Hematopoietic multipotent progenitor cell (in vitro differentiated cells): ENCODE measurements around the gene BBS12. TPM values are rescaled to one million over a fixed set of nuclear protein-coding genes. Genes with fewer than 3 reads are reported as not detected.
"Not testable (repeated sequence)": the region's sequence is repeated elsewhere in the genome, so short reads cannot be mapped to it uniquely, and the experiment has no call there.

ENCODE experiments used
- DNase-seq, 3 donors: peaks; one replicate each; pipeline ENCODE4 v3.0.0-alpha.2; 2011 to 2015; ENCODE audit warnings: low read depth in 2 of 3, low spot score in 2 of 3
- total RNA-seq: library from RNA; depleted of rRNA; stranded (reverse); fragments of >200 nt; gene quantifications from one replicate; pipeline ENCODE4 v1.2.3, GENCODE V29; 2012

The BBS12 gene
- total RNA-seq, 1 donor = 1.6 TPM

DNA sequence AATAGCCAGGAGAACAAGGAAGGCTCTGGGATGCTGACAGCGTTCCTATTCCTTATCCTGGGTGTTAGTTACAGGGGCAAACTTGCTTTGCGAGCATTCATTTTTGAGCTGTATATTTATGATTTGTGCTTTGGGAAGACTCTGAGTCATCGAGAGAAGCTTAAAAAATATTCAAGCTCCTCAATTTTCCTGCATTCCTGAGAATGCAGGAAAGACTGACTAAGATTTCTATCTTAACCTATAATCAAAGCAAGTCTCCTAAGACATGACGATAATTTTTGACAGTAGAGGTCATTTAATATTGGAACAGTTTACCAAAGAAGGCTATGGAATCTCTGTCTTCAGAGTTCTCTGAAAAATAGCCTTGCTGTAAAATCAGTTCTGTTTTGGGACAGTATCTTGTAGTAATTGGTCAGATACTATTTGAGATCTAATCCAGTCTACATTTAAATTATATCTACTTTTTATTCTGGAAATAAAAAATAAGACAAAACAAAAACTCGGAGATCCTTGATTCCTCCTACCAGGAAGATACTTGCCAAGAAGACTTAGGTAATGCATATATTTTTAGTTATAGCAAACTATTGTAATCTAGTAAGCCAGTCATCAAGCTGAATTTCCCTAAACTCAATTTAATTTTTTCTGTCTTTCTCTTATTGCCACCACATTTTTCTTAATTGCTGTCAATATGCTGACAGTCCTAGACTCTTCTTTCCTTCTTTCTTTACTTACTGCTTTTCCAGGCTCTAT is 31.7 kb downstream of the BBS12 start:
- no peak for DNase-seq

DNA sequence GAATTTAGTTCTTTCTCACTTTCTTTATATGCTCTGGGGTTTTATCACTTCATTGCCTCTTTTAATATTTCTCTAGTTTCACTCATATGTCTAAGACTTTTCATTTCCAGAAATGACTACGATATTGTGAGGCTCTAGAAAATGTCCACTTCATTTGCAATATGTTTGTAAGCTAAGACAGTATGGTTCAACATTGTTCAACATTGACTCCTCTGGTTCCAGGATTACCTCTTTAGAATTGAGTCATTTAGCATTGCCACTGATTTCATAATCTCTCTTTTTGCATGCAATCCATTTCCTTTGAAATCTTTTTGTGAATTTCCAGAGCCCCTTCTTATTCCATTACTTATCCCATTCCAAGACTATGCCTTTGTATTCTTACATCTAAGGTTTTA is 32.3 kb downstream of the BBS12 start:
- no peak for DNase-seq

DNA sequence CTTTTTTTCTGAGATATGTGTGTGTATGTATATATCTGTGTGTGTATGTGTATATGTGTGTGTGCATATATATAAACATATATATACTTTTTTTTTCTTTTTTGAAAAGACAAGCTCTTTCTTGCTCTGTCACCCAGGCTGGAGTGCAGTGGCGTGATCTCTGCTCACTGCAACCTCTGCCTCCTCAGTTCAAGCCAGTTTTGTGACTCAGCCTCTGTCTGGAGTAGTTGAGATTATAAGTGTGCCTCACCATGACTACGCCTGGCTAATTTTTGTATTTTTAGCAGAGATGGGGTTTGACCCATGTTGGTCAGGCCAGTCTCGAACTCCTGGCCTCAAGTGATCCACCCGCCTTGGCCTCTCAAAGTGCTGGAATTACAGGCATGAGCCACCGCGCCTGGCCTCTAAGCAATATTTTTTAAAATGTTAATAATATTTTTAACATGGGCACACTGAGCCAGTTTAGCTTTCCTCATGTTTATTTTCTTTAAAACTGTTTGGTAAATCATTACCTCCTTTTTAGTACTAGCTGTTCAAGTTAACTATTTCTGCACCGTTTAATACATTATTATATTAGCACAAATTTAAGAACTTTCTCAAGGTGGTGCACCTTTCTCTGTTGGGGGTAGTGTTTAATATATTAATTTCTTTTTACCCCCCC is 33.3 kb downstream of the BBS12 start:
- DNase-seq = no peak

DNA sequence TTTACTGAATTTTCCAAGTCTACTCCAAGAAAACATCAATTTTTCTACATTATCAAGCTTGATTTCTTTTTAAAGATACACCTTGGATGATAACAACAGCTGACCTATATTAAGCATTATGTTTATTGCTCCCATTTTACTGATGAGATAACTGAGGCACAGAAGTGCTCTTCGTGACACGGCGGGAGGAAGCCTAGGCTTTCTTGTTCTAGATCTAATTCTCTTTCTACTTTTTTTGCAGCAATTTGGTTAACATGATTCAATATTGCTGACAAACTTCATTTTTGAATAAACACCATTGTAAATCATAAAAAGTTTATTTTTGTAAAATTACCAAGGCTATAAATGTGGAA is 33.8 kb downstream of the BBS12 start:
- no peak for DNase-seq

DNA sequence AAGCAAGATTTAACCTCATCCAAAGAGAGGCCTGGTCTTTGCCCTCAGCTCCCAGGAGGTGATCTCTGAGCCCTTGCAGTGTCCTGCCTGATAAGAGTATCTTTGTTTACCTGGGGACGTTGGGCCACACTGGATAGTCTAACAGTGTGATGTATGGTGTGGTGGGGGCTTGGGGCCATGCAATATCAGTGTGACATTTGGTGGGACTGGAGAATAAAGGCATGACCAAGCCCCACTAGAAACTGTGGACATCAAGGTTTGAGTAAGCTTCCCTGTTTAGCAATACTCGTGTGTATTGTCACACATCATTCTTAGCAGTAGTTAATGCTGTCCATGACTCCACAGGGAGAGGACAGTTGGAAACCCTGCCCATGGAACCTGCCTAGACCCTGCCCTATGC is 34.4 kb downstream of the BBS12 start:
- no peak for DNase-seq

DNA sequence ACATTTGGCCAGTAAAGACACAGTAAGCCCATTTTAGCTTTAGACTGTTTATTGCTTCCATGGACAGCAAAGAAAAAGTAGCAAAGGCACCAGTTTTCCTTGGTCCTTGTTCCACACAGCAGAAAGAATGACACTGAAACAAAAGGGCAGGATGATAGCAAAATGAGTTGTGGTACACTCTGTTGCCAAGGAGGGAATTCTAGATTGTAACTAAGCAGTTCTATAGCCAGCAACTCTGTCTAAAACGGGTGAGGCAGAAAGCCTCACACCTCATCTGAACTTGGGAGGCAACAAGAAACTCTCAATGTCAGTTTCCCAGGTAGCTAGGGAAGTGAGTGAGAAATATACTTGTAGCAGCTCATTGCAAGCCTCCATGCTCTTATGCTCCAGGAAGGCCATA is 39.2 kb downstream of the BBS12 start:
- no peak for DNase-seq

DNA sequence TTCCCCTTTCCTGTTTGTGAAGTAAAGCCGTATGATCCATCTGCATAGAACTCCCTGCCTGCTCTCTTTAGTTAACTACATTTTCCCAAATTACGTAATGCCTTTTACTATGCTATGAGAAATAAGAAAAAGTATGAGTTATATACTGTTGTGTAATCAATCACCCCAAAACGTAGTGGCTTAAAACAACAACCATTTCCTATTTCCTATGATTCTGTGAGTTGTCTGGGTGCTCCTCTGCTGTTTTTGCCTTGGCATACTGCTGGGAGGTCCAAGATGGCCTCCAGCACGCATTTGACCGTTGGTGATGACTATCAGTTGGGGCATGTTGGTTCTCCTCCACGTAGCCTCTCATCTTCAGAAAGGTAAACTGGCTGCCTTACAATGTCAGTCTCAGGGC is 39.8 kb downstream of the BBS12 start:
- DNase-seq = no peak

DNA sequence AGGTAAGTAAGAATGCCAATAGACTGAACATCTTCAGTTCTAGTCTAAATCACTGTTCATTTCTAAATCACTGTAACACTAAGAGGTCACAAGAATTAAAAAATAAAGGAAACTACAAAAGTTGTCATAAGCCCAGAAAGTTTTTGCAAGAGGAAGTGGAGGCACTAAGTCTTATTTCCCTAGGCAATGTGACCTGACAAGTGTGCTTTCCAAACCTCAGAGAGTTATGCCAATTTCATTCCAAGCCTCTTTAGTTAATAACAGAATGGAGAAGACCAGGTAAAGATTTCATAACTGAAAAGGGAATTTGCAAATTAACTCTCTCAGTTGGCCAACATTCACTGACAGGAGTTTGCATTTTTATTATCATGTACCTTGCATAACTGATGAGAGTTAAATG is 40.5 kb downstream of the BBS12 start:
- no peak for DNase-seq

DNA sequence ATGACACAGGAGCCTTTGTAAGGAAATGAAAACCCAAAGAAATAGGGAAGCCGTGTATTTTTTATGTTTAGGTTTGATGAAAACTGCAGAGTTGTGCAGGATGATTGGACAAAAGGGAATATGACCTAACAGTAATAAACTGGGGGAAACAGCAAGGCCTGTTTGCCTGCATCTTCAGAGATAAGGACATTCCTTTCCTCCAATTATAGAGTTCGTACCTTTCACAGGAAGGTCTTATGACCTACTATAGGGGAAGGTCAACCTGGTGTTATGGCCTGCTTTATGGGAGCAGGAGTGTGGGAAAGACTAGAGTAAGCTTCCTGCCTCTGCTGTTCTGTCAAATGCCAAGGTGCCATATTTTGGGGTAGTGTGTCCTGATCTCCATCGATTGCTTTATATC is 42.5 kb downstream of the BBS12 start:
- no peak for DNase-seq

DNA sequence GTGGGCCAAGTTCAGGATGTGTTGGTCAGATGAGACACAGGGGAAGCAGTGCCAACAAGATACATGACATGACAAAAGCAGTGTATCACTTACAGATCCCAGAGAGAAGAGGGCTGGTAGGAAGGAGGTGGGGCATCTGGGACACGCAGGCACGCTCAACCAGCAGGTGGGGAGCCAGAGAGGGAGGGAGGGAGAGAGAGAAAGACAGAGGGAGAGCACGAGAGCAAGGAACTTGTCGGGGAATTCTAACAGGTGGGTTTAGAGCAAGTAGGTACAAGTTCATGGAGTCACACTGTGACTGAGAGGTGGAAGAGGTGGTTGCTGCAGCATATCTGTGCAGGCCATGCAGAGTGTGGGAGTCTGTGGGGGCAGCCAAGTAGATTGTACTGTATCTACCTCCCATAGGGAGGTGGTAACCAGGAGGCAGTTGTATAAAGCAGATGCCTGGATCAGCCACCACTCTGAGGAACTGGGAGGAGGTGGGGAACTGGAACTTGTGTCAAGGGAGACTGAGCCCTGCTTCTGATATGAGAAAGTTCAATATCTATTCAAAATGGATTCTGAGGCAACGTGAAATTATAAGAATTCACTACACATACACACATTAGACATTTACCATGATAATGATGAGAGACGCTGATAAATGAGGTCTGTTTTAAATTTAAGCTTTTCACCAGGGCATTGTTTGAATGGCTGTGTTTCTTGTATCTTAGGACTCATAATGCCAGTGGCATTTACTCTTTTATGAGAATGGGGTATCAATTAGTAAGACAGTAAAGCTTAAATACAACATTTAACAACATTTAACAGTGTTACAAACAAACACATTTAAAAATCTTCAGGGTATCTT is 43.7 kb downstream of the BBS12 start:
- DNase-seq = no peak

DNA sequence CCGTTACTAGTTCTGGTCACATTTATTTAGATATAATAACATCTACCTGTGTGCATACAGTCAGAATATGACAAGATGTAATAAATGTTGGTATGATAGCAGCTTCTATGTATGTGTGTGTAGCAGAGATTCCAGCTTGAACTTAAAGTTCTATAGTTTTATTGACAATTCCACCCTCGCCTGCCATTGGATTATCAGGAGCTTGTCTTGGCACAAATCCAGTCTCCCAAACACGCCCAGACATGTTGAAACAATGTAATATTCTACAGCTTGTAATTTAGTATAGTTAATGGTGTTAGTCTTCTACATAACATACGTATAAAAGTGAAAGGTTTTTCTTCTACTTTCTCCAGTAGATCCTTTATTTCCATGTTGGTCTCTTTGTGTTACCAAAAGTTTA is 44.4 kb downstream of the BBS12 start:
- DNase-seq = no peak

DNA sequence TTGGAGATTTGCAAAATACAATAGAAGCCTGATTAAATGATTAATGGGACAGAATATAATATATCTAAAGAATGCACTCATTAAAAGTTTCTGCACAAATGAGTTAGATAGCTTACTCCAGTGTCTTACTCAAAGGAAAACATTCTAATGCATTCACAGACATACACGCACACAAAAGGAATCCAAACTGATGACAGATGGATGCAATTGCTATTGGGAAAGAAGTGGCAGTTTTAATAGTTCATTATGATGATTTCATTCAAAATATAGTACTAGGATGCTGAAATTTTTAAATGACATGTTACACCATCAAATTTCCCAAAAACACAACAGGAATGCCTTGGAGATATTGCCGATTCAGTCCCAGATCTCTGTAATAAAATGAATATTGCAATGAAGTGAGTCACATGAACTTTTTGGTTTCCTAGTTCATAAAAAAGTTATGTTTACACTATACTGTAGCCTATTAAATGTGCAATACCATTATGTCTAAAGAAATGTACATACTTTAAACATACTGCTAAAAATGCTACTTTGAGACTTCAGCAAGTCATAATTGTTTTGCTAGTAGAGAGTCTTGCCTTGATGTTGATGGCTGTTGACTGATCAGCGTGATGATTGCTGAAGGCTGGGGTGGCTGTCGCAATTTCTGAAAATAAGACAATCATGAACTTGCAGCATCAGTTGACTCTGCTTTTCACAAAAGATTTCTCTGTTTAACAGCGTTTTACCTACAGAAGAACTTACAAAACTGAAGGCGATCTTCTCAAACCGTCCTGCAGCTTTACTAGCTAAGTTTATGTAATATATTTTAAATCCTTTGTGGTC is 45.6 kb downstream of the BBS12 start:
- no peak for DNase-seq

DNA sequence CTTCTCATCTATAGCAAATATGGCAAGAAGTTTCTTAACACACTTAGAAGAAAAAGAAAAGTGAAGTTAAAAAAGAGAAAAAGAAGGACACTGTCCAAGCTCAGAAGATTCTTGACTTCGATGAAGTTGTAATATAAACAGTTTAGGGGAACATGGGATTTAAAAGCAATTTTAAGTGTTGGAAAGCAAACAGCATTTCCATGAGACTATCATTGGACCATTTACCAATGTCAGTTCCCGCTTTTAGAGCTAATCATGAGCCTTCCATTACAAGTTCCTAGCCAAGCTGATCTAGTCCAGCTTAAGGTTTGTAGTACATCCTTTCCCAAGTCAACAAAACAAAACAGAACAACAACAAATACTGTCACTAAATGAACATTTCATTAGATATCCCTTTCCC is 49.0 kb downstream of the BBS12 start:
- no peak for DNase-seq

DNA sequence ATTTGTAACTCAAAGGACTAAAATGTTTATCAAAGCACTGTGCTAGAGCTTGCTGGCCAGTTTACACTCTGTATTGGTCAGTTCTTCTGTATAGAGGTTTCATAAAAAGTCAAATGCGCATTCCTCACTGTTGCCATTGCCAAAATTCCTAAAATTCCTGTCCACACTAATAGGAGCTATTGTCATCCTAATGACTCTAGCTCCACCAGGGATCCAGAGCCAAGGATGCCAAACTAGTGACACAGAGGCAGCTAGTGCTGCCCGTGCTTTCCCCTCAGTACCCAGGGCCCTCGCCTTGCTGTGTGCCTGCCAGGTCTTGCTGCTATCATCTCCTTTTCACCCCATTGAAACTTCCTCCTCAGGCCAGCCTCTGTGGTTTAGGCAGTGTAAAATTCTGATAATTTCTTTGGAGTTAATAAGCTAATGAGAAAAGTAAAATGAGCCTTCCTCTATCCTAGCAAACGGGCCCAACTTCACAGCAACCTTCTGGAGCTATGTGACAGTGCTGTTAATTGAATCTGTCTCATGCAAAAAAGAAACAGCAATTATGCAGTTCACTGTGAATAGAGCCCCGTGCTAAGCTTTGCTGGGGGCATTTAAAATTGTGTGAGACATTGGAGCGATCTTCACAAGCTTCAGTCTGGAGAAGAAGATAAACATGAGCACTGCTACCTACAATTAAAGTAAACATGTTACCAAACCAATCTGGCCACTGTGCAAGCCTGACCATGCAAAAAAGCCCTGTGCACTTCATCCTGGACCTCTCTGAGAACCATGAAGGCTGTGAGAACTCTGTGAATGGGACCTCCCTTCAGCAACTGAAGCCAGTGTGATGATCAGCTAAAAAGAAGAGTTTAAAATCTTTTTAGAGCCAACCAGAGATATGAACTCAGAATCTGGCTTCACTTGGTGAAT is 51.1 kb downstream of the BBS12 start:
- DNase-seq = peak in 2 of 3 donors; percentile 10 to 28

DNA sequence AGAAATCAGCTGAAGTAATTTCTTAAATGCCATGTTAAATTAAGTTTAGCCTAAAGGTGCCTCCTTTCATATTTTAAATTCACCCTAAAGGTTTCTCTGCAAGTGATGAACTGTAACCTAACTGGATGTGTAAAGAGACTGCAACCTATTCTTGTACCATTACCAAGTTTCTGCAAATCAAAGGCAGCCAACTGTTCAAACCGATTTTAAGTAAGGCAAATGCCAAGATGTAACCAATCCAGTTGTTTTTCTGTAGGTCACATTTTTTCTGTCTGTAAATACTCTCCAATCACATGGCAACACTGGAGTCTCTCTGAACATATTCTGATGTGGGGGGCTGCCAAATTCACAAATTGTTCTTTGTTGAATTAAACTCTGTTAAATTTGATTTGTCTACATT is 51.8 kb downstream of the BBS12 start:
- DNase-seq = no peak

DNA sequence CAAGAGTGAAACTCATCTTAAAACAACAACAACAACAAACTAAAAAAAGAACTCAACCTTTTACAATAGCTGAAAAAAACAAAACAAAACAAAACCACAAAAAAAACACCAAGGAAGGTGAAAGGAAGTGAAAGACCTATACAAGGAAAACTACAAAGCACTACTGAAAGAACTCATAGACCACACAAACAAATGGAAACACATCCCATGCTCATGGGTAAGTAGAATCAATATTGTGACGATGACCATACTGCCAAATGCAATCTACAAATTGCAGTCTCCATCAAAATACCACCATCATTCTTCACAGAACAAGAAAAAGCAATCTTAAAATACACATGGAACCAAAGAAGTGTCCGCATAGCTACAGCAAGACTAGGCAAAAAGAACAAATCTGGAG is 52.6 kb downstream of the BBS12 start:
- no peak for DNase-seq

DNA sequence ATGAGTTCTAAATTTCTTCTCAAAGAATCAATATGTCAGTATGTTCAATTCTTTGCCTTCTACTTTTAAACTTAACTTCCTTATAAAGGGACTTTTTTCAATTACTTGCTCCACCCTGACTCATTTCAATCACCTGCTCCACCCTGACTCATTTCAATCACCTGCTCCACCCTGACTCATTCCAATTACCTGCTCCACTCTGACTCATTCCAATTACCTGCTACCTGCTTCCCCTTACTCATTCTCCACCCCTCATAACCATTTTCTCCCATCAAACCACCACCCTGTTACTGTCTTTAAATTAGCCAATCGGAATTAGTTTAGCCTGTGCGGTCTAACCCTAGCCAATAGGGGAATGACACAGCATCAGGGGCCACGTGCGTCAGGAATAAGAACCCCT is 53.8 kb downstream of the BBS12 start:
- DNase-seq = not testable (repeated sequence)

DNA sequence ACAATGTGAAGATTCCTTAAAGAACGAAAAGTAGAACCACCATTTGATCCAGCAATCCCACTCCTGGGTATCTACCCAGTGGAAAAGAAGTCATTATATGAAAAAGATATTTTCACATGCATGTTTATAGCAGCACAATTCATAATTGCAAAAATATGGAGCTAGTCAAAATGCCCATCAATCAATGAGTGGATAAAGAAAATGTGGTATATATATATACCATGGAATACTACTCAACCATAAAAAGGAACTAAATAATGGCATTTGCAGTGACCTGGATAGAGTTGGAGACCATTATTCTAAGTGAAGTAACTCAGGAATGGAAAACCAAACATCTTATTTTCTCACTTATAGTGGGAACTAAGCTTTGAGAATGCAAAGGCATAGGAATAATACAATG is 54.4 kb downstream of the BBS12 start:
- not testable (repeated sequence) for DNase-seq

DNA sequence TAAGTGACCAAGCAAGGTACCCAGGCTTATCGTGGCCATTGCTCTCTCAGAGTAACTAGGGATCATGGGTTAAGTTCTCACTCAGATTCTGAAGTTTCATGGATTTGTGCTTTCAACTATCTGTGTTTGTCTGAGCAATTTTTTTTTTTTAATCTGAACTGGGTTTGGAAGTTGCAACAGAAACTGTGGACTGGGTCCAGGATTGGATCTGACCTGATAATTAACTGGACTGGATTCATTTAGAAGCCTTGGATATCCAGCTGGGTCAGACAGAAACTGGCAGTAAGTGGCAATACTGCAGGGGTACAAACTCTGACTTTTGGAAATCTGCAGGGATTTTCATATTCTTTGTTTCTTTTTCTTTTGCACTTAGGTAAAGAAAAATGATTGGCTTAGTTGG is 55.4 kb downstream of the BBS12 start:
- no peak for DNase-seq

DNA sequence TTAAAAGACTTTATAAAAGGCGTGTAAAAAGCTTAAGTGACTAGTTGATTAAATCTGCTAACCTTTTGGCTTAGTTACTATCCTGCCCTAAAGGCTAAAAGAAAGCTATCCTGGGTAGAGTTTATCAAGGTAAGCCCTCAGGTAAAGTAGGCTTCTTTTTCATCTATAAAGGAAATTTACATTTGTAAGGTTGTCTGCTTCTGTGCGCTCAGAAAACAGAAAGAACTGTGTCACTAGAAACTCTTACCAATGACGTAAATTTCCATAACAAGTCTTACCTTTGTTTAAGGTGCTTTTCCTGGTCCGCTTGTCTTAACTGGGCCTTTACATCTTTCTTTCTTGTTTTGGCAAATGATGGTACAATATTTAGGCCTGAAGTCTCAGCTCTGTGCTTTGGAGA is 56.4 kb downstream of the BBS12 start:
- DNase-seq = no peak
